Measurements from ENCODE around the gene EDRF1.

The EDRF1 gene

GRCh38 chr10:125768219-125768855, 48.8 kb downstream of the EDRF1 start:
- no peak for DNase-seq

DNA sequence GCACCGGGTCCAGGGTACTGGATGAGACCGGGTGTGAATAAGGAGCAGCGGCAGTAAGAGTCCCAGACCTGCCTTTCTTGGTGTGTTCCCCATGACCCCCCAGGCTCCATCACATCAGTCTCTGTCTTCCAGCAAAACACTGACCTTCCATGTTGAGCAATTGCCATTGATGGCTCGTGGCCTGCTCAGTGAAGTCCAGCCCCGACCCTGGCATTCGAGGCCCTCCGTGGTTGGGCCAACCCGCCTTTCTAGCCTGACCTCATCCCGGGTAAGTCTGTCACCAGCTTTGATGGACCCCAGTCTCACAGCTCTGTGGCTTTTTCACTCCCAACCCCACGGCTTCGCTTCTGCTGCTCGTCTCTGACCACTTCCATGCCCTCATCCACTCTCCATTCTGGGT, 49.7 kb downstream of the EDRF1 start:
- DNase-seq = no peak

GRCh38 chr10:125770844-125771243, 51.3 kb downstream of the EDRF1 start:
- DNase-seq = no peak

DNA sequence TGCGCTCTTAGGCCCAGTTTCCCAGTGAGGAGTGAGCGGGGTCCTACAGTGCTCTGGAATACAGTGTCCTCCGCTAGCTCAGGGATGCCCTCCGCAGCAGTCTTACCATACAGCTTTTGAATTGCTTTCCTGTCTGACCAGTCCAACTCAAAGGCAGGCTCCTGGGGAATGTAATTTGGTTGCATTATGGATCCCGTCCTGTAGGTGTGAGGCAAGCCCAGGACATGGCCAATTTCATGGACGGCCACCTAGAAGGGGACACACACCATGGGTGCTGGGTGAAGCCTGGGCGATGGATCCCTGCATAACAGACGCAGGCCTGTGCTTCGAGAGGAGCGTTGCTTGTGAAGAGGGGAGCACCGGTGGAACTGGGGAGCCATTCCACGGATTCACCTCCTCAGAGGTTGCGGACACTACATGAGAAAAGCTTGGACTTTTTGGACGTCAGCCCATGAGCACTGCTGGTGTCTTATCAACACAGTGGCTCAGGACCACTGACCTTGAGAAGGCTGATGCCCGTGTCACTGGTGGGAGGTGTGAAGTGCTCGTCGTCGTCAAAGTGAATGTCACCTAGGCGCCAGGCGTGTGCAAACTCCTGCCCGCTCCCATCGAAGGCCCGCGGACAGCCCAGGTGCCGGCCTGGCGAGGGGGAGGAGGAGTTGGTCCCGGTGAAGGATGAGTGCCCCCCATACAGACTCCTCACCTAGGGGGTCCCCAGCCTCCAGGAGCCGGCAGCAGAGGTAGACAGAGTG, 52.8 kb downstream of the EDRF1 start:
- no peak for DNase-seq

GRCh38 chr10:125772864-125773180, 53.3 kb downstream of the EDRF1 start:
- no peak for DNase-seq

- DNase-seq = no peak
These were observed 54.4 kb downstream of the EDRF1 start for GRCh38 chr10:125773687-125774543.

DNA sequence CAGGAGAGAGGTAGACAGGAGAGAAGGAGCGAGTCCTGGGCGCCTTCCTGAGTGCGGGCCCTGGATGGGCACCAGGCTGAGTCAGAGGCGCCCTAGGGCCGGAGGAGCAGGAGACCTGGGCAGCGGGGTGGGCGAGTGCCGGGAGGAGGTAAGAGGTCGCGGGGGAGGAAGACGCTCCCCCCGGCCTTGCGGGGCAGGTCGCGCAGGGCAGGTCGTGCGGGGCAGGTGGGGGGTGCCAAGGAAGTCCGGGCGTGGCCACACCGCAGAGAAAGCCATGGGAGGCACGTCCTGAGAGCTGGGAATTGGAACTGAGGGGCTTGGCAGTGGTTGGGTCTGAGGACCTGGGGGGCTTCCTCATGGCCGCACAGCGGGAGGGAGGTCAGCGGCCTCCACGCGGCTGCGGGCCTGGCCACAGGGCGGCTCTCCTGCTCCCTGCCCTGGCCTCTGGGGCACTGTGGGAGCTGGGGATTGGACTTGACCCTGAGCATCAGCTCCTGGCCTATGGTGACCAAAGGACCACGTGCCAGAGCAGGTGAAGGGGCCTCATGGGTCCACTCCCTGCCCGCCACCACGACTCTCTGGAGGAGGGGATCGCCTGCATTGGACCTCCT, 55.2 kb downstream of the EDRF1 start:
- DNase-seq = no peak

GRCh38 chr10:125775491-125776106, 56.1 kb downstream of the EDRF1 start, which contains the start of gene MMP21:
Gene MMP21, minus strand, starts transcription at chr10:125775821. Its CDS starts 0 bp downstream, at chr10:125775821.
- no peak for DNase-seq

- DNase-seq = no peak
These were observed 58.3 kb downstream of the EDRF1 start for GRCh38 chr10:125777806-125778205.

DNA sequence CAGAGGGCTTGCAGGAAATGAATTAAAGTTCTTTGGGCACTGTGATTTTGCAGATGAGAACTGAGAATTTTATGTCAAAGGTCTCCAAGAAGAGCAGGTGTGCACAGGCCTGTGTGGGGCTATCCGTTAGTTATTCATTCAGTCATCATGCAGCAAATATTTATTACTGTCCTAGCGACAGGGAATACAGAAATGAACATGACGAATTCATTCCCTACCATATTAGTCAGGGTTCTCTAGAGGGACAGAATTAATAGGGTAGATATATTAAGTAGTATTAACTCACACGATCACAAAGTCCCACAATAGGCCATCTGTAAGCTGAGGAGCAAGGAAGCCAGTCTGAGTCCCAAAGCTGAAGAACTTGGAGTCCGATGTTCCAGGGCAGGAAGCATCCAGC, 59.0 kb downstream of the EDRF1 start:
- no peak for DNase-seq

- no peak for DNase-seq
These were observed 60.2 kb downstream of the EDRF1 start for GRCh38 chr10:125779403-125780327.

- DNase-seq = no peak
These were observed 61.9 kb downstream of the EDRF1 start for GRCh38 chr10:125781374-125781773.

DNA sequence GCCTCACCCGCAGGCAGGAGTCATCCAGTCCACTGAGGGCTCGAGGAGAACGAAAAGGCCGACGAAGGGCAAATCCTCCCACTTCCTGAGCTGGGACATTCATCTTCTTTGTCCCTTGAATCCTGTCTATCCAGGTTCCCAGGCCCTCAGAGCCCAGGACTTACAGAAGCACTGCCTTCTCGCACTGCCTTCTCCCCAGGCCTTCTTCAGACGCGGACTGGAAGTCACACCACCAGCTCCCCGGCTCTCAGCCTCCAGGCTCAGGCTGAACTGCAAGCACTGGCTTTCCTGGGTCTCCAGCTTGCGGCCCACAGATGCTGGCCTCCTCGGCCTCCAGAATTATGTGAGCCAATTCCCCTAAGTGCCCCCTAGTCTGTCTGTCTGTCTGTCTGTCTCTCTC, 62.5 kb downstream of the EDRF1 start:
- no peak for DNase-seq

DNA sequence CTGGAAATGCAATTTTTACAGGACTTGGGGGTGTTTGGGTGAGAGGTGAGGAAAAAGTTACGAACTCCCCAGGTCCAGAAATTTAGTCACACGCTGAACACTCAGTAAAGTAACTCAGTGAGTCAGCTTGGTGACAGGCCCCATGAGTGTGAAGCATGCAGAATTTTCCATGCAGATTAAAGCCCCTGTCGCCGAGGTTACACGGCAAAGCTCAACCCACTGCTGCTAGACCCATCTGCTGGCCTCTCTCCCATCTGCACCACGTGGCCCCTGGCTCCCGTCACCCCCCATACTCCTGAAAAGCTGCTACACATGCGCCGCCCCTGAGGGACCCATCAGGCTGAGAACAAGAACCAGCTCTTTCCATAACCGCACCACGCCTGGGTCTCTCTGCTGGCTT, 63.1 kb downstream of the EDRF1 start:
- no peak for DNase-seq

- DNase-seq = no peak
These were observed 63.9 kb downstream of the EDRF1 start for GRCh38 chr10:125783408-125783807.

GRCh38 chr10:125783957-125784356, 64.4 kb downstream of the EDRF1 start:
- DNase-seq = no peak

GRCh38 chr10:125785791-125786190, 66.3 kb downstream of the EDRF1 start:
- DNase-seq = no peak

- no peak for DNase-seq
These were observed 68.9 kb downstream of the EDRF1 start for GRCh38 chr10:125788156-125789034.

GRCh38 chr10:125792342-125793300, 73.1 kb downstream of the EDRF1 start:
- DNase-seq = no peak
